ENCODE data around the gene DHRS7B. TPM values are rescaled to one million over a fixed set of nuclear protein-coding genes. Genes with fewer than 3 reads are reported as not detected.
"Not testable (repeated sequence)": the region's sequence is repeated elsewhere in the genome, so short reads cannot be mapped to it uniquely, and the experiment has no call there.

Gene DHRS7B
- total and polyA plus RNA-seq, 8 donors: 7.3 to 30.4 (median 12.8) TPM

- TF ChIP-seq, protein P1, sequence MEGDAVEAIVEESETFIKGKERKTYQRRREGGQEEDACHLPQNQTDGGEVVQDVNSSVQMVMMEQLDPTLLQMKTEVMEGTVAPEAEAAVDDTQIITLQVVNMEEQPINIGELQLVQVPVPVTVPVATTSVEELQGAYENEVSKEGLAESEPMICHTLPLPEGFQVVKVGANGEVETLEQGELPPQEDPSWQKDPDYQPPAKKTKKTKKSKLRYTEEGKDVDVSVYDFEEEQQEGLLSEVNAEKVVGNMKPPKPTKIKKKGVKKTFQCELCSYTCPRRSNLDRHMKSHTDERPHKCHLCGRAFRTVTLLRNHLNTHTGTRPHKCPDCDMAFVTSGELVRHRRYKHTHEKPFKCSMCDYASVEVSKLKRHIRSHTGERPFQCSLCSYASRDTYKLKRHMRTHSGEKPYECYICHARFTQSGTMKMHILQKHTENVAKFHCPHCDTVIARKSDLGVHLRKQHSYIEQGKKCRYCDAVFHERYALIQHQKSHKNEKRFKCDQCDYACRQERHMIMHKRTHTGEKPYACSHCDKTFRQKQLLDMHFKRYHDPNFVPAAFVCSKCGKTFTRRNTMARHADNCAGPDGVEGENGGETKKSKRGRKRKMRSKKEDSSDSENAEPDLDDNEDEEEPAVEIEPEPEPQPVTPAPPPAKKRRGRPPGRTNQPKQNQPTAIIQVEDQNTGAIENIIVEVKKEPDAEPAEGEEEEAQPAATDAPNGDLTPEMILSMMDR (IDR thresholded peaks at IDR 0.05): no peak
- WGBS, 2 donors: 61 to 70% methylated on average over 6 of the region's 6 CpGs
- no peaks in the 10 kb centered on the region for H3K27me3 ChIP-seq
- ATAC-seq (no peak), DNase-seq (no peak), FAIRE-seq (no peak)
- H3K4me3 ChIP-seq: no peak overlapping the region
- no peak overlapping the region for H3K27ac ChIP-seq
- H3K36me3 ChIP-seq: no peaks in the 10 kb centered on the region
- H3K4me1 ChIP-seq: peaks cover 0 to 3% (median 0%) of the 10 kb centered on the region in 3 donors
- intact Hi-C loops (cut with DNase I): no loop called here
- H3K9me3 ChIP-seq: no peaks in the 10 kb centered on the region
These were observed 14.1 kb downstream of the DHRS7B start for GRCh38 chr17:21140911-21141310.

DNA sequence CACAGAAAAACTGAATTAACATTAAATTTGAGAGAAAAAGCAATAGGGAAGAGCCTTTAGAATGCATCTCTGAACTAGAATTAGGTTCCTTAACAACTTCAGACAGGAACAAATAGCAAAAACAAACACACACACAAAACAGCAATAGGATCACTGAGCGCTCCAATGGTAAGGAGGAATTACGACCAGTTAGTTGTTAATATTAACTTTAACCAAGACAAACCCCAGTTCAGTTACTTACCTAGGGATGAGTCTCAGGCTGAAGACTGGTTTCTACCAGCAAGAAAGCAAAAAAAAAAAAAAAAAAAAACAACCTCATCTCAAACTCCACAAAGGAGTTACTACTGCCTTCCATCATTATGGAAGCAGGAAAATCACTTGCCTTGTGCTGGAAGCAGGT, 14.6 kb downstream of the DHRS7B start:
- intact Hi-C loops (cut with DNase I): no loop called here
- Histone ChIP-seq H3K36me3 (no peaks in the 10 kb centered on the region), H3K27ac (no peak overlapping the region), H3K9me3 (no peaks in the 10 kb centered on the region), H3K4me1 (peaks cover 0 to 3% (median 0%) of the 10 kb centered on the region in 3 donors), H3K4me3 (no peak overlapping the region), H3K27me3 (no peaks in the 10 kb centered on the region)
- TF ChIP-seq, protein P1 (IDR thresholded peaks at IDR 0.05): no peak
- DNase-seq (no peak), ATAC-seq (no peak), FAIRE-seq (no peak)
- WGBS, 2 donors: 73 to 80% methylated on average over 2 of the region's 2 CpGs

DNA sequence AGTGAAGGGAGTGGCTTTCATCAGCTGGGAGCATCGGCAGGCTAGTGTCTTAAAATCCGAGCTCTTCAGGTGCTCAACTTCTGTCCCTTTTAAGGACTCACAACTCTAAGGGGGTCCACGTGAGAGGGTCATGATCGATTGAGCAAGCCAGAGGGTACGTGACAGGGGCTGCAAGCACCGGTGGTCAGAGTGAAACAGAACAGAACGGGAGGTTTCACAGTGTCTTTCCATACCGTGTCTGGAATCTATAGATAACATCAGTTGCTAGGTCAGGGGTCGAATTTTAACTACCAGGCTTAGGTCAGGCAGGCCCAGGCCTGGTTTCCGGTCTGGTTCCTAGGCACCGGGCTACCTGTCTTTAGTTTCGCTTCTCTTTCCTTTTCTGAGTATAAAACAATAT, 15.3 kb downstream of the DHRS7B start:
- 87 to 91% methylated on average over 12 of the region's 12 CpGs for whole genome bisulfite sequencing, 2 donors
- H3K4me3 ChIP-seq; H3K4me1 ChIP-seq; H3K27ac ChIP-seq; FAIRE-seq; H3K9me3 ChIP-seq; H3K36me3 ChIP-seq; intact Hi-C loops (cut with DNase I); H3K27me3 ChIP-seq; DNase-seq; ATAC-seq: not testable (repeated sequence)

- FAIRE-seq: no peak
- H3K27ac ChIP-seq: no peak overlapping the region
- H3K4me3 ChIP-seq: no peak overlapping the region
These were observed 16.9 kb downstream of the DHRS7B start for GRCh38 chr17:21143695-21144094.

GRCh38 chr17:21144299-21144698, 17.5 kb downstream of the DHRS7B start:
- H3K9me3 ChIP-seq; H3K27me3 ChIP-seq; FAIRE-seq; H3K4me1 ChIP-seq; H3K4me3 ChIP-seq; H3K36me3 ChIP-seq; intact Hi-C loops (cut with DNase I); H3K27ac ChIP-seq; DNase-seq; ATAC-seq: not testable (repeated sequence)
- 96 to 98% methylated on average over 3 of the region's 3 CpGs for WGBS, 2 donors

More at GRCh38 chr17:21143695-21144094, 16.9 kb downstream of the DHRS7B start:
- 83 to 86% methylated on average over 3 of the region's 3 CpGs for WGBS, 2 donors
- TF ChIP-seq, protein P1 (IDR thresholded peaks at IDR 0.05): no peak
- H3K36me3 ChIP-seq: no peaks in the 10 kb centered on the region
- no peaks in the 10 kb centered on the region for H3K9me3 ChIP-seq
- ATAC-seq (no peak), DNase-seq (no peak)
- H3K27me3 ChIP-seq: no peaks in the 10 kb centered on the region
- intact Hi-C loops (cut with DNase I): no loop called here
- H3K4me1 ChIP-seq: peaks cover 0 to 3% (median 0%) of the 10 kb centered on the region in 3 donors

DNA sequence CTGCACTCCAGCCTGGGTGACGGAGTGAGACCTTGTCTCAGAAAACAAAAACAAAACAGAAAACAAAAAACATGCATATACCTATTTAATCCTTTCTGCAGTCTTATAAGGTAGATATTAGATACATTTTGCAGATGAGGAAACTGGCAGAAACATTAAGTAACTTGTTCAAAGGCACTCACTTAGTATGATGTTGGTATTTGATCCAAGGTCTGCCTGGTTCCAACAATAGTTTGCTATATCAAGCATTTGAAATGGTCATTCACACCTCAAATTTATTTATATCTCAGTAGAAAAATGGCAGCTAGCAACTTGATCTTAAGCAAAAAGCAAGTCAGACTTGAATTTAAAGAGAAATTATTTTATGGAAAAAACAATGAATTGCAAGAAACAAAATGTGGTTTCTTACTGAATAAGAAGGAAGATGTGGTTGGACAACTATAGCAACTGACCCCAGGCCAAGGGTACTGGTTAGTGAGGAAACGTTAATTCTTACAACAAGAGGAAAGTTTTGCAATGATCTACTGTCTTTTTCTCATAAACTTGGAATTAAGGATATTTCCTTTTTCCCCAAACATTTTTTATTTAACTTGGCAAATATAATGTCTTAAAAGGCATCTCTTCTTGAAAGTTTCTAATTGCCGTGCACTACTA, 19.7 kb downstream of the DHRS7B start:
- no peak overlapping the region for H3K4me3 ChIP-seq
- H3K27ac ChIP-seq: no peak overlapping the region
- DNase-seq (no peak), FAIRE-seq (no peak), ATAC-seq (no peak)
- no peaks in the 10 kb centered on the region for H3K27me3 ChIP-seq
- H3K36me3 ChIP-seq: no peaks in the 10 kb centered on the region
- TF ChIP-seq, protein P1 (IDR thresholded peaks at IDR 0.05): no peak
- H3K4me1 ChIP-seq: no peaks in the 10 kb centered on the region
- WGBS, 2 donors: 92 to 96% methylated on average over 3 of the region's 3 CpGs
- intact Hi-C loops (cut with DNase I): no loop called here
- no peaks in the 10 kb centered on the region for H3K9me3 ChIP-seq

Measured in pancreas (tissue), 10 donors.